HUES6 (cell line): ENCODE data around the gene TMEM181.
"Not testable (repeated sequence)": the region's sequence is repeated elsewhere in the genome, so short reads cannot be mapped to it uniquely, and the experiment has no call there.

Source experiments
- H3K27ac ChIP-seq: 2 replicates; pipeline ENCODE4 v1.7.0; 2013; ENCODE audit warnings: low read depth, mild to moderate bottlenecking, low read length, inconsistent platforms
- H3K27me3 ChIP-seq: 2 replicates; pipeline ENCODE4 v1.6.1; 2013; ENCODE audit warnings: low read length; ENCODE audit not compliant: control insufficient read depth, insufficient read depth
- H3K36me3 ChIP-seq: 2 replicates; pipeline ENCODE4 v1.6.1; 2013; ENCODE audit warnings: low read length; ENCODE audit not compliant: control insufficient read depth, insufficient read depth
- H3K4me1 ChIP-seq: 2 replicates; pipeline ENCODE4 v1.6.1; 2013; ENCODE audit warnings: low read length; ENCODE audit not compliant: control insufficient read depth, insufficient read depth
- H3K4me3 ChIP-seq: 2 replicates; pipeline ENCODE4 v1.5.1; 2013; ENCODE audit warnings: low read depth, low read length
- H3K9ac ChIP-seq: one replicate; pipeline ENCODE4 v1.6.1; 2013; ENCODE audit warnings: mild to moderate bottlenecking, low read length
- H3K9me3 ChIP-seq: 2 replicates; pipeline ENCODE4 v1.6.1; 2013; ENCODE audit warnings: low read depth, low read length; ENCODE audit not compliant: control insufficient read depth, insufficient read depth

The TMEM181 gene

GRCh38 chr6:158559895-158560835, at the start of gene TMEM181:
Gene TMEM181, plus strand, starts transcription at chr6:158560091. Its CDS starts 134 bp downstream, at chr6:158560225.
- Histone ChIP-seq H3K4me1 (peaks cover 22% of the 10 kb centered on the region), H3K27ac (peak within 1 kb of the TSS; percentile 67; the same call in 1 of the 2 replicates), H3K36me3 (no peaks in the 10 kb centered on the region), H3K27me3 (no peaks in the 10 kb centered on the region), H3K9me3 (no peaks in the 10 kb centered on the region), H3K4me3 (peak within 1 kb of the TSS; percentile 67), H3K9ac (peak within 1 kb of the TSS; percentile 91)

- no peak overlapping the region for H3K9ac ChIP-seq
- peaks cover 4% of the 10 kb centered on the region for H3K4me1 ChIP-seq
- H3K27me3 ChIP-seq, result no peaks in the 10 kb centered on the region
- no peak overlapping the region for H3K4me3 ChIP-seq
- no peaks in the 10 kb centered on the region for H3K36me3 ChIP-seq
- no peaks in the 10 kb centered on the region for H3K9me3 ChIP-seq
- no peak overlapping the region for H3K27ac ChIP-seq
These were observed 47.1 kb upstream of the TMEM181 start for GRCh38 chr6:158512809-158513208.

- H3K4me1 ChIP-seq, result peaks cover 7% of the 10 kb centered on the region
- no peak overlapping the region for H3K27ac ChIP-seq
- H3K4me3 ChIP-seq, result no peak overlapping the region
- no peaks in the 10 kb centered on the region for H3K9me3 ChIP-seq
- no peak overlapping the region for H3K9ac ChIP-seq
- H3K27me3 ChIP-seq, result no peaks in the 10 kb centered on the region
- H3K36me3 ChIP-seq, result no peaks in the 10 kb centered on the region
These were observed 45.7 kb upstream of the TMEM181 start for GRCh38 chr6:158514176-158514575.

- H3K27me3 ChIP-seq, result no peaks in the 10 kb centered on the region
- H3K4me1 ChIP-seq, result peaks cover 10% of the 10 kb centered on the region
- H3K9me3 ChIP-seq, result no peaks in the 10 kb centered on the region
- no peak overlapping the region for H3K9ac ChIP-seq
- H3K4me3 ChIP-seq, result no peak overlapping the region
- no peak overlapping the region for H3K27ac ChIP-seq
- H3K36me3 ChIP-seq, result no peaks in the 10 kb centered on the region
These were observed 44.9 kb upstream of the TMEM181 start for GRCh38 chr6:158514991-158515390.

GRCh38 chr6:158516098-158516497, 43.8 kb upstream of the TMEM181 start:
- Histone ChIP-seq H3K4me3 (no peak overlapping the region), H3K9me3 (no peaks in the 10 kb centered on the region), H3K9ac (no peak overlapping the region), H3K27ac (no peak overlapping the region), H3K36me3 (no peaks in the 10 kb centered on the region), H3K27me3 (no peaks in the 10 kb centered on the region), H3K4me1 (peaks cover 10% of the 10 kb centered on the region)

GRCh38 chr6:158517038-158517437, 42.9 kb upstream of the TMEM181 start:
- H3K27me3 ChIP-seq, result no peaks in the 10 kb centered on the region
- no peaks in the 10 kb centered on the region for H3K36me3 ChIP-seq
- no peaks in the 10 kb centered on the region for H3K9me3 ChIP-seq
- no peak overlapping the region for H3K4me3 ChIP-seq
- H3K27ac ChIP-seq, result no peak overlapping the region
- no peak overlapping the region for H3K9ac ChIP-seq
- H3K4me1 ChIP-seq, result peaks cover 10% of the 10 kb centered on the region

- Histone ChIP-seq H3K4me1 (peaks cover 10% of the 10 kb centered on the region), H3K27ac (no peak overlapping the region), H3K9me3 (no peaks in the 10 kb centered on the region), H3K36me3 (no peaks in the 10 kb centered on the region), H3K27me3 (no peaks in the 10 kb centered on the region), H3K4me3 (peak overlapping the region; percentile 57; the same call in 1 of the 2 replicates), H3K9ac (no peak overlapping the region)
These were observed 42.3 kb upstream of the TMEM181 start for GRCh38 chr6:158517581-158517980.

- Histone ChIP-seq H3K4me1 (peaks cover 10% of the 10 kb centered on the region), H3K9ac (no peak overlapping the region), H3K27me3 (no peaks in the 10 kb centered on the region), H3K9me3 (no peaks in the 10 kb centered on the region), H3K36me3 (no peaks in the 10 kb centered on the region), H3K4me3 (peak overlapping the region; percentile 57), H3K27ac (no peak overlapping the region)
These were observed 41.4 kb upstream of the TMEM181 start for GRCh38 chr6:158518191-158519127.

- H3K27me3 ChIP-seq, result no peaks in the 10 kb centered on the region
- H3K9ac ChIP-seq, result no peak overlapping the region
- no peaks in the 10 kb centered on the region for H3K9me3 ChIP-seq
- no peak overlapping the region for H3K27ac ChIP-seq
- H3K4me1 ChIP-seq, result peaks cover 10% of the 10 kb centered on the region
- H3K36me3 ChIP-seq, result no peaks in the 10 kb centered on the region
- H3K4me3 ChIP-seq, result no peak overlapping the region
These were observed 40.6 kb upstream of the TMEM181 start for GRCh38 chr6:158519300-158519699.

GRCh38 chr6:158519761-158520160, 40.1 kb upstream of the TMEM181 start:
- Histone ChIP-seq H3K4me3 (no peak overlapping the region), H3K27me3 (no peaks in the 10 kb centered on the region), H3K36me3 (no peaks in the 10 kb centered on the region), H3K27ac (no peak overlapping the region), H3K9ac (no peak overlapping the region), H3K4me1 (peaks cover 10% of the 10 kb centered on the region), H3K9me3 (no peaks in the 10 kb centered on the region)

- not testable (repeated sequence) for H3K36me3 ChIP-seq, H3K27ac ChIP-seq, H3K9ac ChIP-seq, H3K4me3 ChIP-seq, H3K27me3 ChIP-seq, H3K9me3 ChIP-seq
- H3K4me1 ChIP-seq, result peaks cover 10% of the 10 kb centered on the region
These were observed 38.9 kb upstream of the TMEM181 start for GRCh38 chr6:158520975-158521374.
